ENCODE data around the gene ATXN7L1. TPM values are rescaled to one million over a fixed set of nuclear protein-coding genes. Genes with fewer than 3 reads are reported as not detected.

The ATXN7L1 gene
- total and polyA plus RNA-seq, 2 of the 4 experiments (the other 2 are of a cell fraction) = 3.5 to 4.3 TPM

DNA sequence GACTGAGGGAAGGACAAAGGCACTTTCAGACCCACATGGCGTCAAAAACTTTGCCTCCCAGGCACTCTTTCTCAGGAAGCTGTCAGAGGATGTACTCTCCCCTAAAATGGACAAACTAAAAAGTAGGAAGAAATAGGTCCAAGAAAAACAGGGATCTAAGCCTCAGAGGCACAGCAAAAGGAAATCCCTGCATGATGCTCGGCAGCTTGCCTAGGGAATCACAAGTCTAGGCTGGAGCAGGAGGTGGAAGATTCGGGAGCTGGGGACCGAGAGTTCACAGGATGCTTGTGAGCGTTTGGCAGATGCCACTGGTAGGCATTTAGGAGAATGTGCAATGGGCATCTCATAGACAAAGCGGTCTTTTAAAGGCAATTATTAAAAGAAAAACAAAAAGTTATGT, 60.8 kb downstream of the ATXN7L1 start:
- no CpG with 5 or more reads among the region's 6 CpGs for WGBS, 2 experiments (ENCODE audit: extremely low coverage in 2 of 2, insufficient read length in 1 of 2)
- Histone ChIP-seq H2BK15ac (ENCODE audit: low read depth, low read length) (no peak overlapping the region), H2BK120ac (ENCODE audit: low read depth, low read length) (no peak overlapping the region), H4K5ac (ENCODE audit: low read depth, low read length) (no peak overlapping the region), H4K8ac (ENCODE audit: low read depth in 2 of 2, low read length in 2 of 2) (no peak overlapping the region), H3K36me3 (ENCODE audit: control insufficient read depth, insufficient read depth, low read length) (peaks cover 4% of the 10 kb centered on the region), H3K23ac (ENCODE audit: low read depth, low read length) (no peak overlapping the region), H3K9me3 (ENCODE audit: control insufficient read depth, insufficient read depth, low read length) (no peaks in the 10 kb centered on the region), H3K4me1 (ENCODE audit: control insufficient read depth, insufficient read depth, low read length) (peaks cover 4% of the 10 kb centered on the region), H3K4me3 (ENCODE audit: insufficient read depth, low read depth, low read length) (no peak overlapping the region), H2AFZ (replicated peaks; ENCODE audit: low read length, poor library complexity) (no peak overlapping the region), H3K56ac (ENCODE audit: extremely low read depth, insufficient read depth, low read length) (no peak overlapping the region), H3K4me2 (ENCODE audit: low read depth, low read length) (no peak overlapping the region), H2AK5ac (ENCODE audit: low read depth, low read length) (no peak overlapping the region), H3K79me1 (ENCODE audit: low read depth in 1 of 2, low read length in 2 of 2) (0 out of 4 replicates have a peak, but pooled peaks cover 3 to 4% of the 10 kb centered on the region in 2 experiments), H3K4ac (ENCODE audit: low read depth, low read length) (peak overlapping the region; percentile 43; the same call in 1 of the 2 replicates), H3K27ac (ENCODE audit: insufficient read depth, low read length) (no peak overlapping the region), H2BK20ac (ENCODE audit: low read depth, low read length) (no peak overlapping the region), H2BK5ac (ENCODE audit: low read depth, low read length, poor library complexity, severe bottlenecking) (no peak overlapping the region), H4K91ac (ENCODE audit: insufficient read depth, low read depth, low read length) (no peak overlapping the region), H4K20me1 (ENCODE audit: insufficient read depth, low read length) (no peaks in the 10 kb centered on the region), H3K18ac (ENCODE audit: low read depth, low read length) (no peak overlapping the region), H3K9ac (ENCODE audit: low read depth, low read length) (no peak overlapping the region), H3K27me3 (ENCODE audit: control insufficient read depth, insufficient read depth, low read length) (no peaks in the 10 kb centered on the region), H2AK9ac (replicated peaks; ENCODE audit: low read depth, low read length, poor library complexity) (no peak overlapping the region), H3K14ac (replicated peaks; ENCODE audit: low read depth, low read length) (no peak overlapping the region), H3K9me1 (ENCODE audit: insufficient read depth, low read length) (no peaks in the 10 kb centered on the region)
- BruUV-seq (replicated peaks) = no TSS peak
- TF ChIP-seq, protein P1, sequence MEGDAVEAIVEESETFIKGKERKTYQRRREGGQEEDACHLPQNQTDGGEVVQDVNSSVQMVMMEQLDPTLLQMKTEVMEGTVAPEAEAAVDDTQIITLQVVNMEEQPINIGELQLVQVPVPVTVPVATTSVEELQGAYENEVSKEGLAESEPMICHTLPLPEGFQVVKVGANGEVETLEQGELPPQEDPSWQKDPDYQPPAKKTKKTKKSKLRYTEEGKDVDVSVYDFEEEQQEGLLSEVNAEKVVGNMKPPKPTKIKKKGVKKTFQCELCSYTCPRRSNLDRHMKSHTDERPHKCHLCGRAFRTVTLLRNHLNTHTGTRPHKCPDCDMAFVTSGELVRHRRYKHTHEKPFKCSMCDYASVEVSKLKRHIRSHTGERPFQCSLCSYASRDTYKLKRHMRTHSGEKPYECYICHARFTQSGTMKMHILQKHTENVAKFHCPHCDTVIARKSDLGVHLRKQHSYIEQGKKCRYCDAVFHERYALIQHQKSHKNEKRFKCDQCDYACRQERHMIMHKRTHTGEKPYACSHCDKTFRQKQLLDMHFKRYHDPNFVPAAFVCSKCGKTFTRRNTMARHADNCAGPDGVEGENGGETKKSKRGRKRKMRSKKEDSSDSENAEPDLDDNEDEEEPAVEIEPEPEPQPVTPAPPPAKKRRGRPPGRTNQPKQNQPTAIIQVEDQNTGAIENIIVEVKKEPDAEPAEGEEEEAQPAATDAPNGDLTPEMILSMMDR (conservative IDR thresholded peaks at IDR 0.05; ENCODE audit: low read depth, low read length) = no peak
- TF ChIP-seq, protein P2, sequence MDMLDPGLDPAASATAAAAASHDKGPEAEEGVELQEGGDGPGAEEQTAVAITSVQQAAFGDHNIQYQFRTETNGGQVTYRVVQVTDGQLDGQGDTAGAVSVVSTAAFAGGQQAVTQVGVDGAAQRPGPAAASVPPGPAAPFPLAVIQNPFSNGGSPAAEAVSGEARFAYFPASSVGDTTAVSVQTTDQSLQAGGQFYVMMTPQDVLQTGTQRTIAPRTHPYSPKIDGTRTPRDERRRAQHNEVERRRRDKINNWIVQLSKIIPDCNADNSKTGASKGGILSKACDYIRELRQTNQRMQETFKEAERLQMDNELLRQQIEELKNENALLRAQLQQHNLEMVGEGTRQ (IDR thresholded peaks at IDR 0.05; ENCODE audit: low read depth, low read length) = no peak
- TF ChIP-seq MAFK (IDR thresholded peaks at IDR 0.05; ENCODE audit: low read depth, low read length) = no peak
- ChIA-PET POLR2A (ENCODE audit: unreplicated experiment) (no interaction called here), CTCF (no interaction called here)
- dilution Hi-C loops (cut with HindIII; ENCODE audit: low sequenced_read_pairs, unreplicated experiment) (no loop called here), in situ Hi-C loops (cut with MboI; ENCODE audit: low sequenced_read_pairs) (no loop called here), intact Hi-C loops (cut with micrococcal nuclease) (no loop called here)
- ATAC-seq (ENCODE audit: low read depth) (no peak), DNase-seq (no peak)

Data from IMR-90 (cell line).